ENCODE data around the gene EFNA3.

Gene EFNA3

DNA sequence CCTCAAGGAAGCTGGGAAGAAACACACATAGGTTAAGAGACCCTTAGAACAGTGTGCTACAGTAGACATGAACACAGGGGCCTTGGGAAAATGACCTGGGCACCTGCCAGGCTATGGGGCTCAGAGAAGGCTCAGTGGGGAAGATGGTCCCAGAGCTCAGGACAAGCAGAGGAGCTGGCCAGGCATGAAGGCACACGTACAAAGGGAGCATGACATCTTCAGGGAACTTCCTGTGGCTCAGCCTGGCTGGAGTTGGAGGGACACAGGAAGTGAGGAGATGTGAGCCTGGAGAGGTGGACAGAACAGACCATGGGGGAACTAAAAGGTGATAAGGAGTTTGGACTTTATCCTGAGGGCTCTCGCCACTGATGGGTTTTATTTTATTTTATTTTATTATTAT is 53.2 kb downstream of the EFNA3 start:
- no peak for DNase-seq (ENCODE audit: low read depth in 2 of 2)

DNA sequence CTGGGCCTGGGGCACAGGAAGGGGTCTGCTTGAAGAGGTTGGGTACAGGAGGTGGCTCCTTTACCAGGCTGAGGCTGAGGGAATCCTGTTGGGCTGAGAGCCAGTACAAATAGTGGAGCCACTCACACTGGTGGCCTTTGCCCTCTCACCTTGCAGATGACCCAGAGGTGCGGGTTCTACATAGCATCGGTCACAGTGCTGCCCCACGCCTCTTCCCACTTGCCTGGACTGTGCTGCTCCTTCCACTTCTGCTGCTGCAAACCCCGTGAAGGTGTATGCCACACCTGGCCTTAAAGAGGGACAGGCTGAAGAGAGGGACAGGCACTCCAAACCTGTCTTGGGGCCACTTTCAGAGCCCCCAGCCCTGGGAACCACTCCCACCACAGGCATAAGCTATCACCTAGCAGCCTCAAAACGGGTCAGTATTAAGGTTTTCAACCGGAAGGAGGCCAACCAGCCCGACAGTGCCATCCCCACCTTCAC is 55.2 kb downstream of the EFNA3 start:
- DNase-seq (ENCODE audit: low read depth in 2 of 2), result no peak

DNA sequence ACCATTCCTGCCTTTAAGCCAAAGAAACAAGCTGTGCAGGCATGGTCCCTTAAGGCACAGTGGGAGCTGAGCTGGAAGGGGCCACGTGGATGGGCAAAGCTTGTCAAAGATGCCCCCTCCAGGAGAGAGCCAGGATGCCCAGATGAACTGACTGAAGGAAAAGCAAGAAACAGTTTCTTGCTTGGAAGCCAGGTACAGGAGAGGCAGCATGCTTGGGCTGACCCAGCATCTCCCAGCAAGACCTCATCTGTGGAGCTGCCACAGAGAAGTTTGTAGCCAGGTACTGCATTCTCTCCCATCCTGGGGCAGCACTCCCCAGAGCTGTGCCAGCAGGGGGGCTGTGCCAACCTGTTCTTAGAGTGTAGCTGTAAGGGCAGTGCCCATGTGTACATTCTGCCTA is 55.7 kb downstream of the EFNA3 start:
- no peak for DNase-seq (ENCODE audit: low read depth in 2 of 2)

DNA sequence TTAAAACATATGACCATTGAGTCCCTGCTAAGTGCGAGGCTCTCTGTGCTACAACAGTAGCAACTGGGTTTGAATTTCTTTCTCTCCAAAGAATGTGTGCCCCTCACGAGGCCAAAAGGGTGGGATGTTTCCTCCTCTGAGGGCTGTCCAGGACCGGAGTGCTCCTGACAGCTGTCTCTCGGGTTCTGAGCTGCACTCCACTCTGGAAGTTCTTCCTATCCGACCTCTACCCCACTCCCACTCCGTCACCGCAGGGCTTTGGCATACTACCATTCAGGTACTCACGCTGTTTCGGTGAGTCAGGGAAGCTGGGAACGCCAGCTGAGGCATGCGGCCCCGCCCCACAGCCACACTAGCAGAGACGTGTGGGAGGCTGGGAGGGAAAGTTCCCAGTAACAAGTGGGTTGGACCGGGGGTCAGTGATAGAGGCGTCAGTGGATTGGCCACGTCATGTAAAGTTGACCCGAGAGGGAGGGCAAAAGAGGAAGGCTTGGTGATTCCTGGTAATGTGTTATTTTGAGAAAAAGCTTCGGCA is 56.3 kb downstream of the EFNA3 start:
- DNase-seq (ENCODE audit: low read depth in 2 of 2), result peak; percentile 58 to 84

DNA sequence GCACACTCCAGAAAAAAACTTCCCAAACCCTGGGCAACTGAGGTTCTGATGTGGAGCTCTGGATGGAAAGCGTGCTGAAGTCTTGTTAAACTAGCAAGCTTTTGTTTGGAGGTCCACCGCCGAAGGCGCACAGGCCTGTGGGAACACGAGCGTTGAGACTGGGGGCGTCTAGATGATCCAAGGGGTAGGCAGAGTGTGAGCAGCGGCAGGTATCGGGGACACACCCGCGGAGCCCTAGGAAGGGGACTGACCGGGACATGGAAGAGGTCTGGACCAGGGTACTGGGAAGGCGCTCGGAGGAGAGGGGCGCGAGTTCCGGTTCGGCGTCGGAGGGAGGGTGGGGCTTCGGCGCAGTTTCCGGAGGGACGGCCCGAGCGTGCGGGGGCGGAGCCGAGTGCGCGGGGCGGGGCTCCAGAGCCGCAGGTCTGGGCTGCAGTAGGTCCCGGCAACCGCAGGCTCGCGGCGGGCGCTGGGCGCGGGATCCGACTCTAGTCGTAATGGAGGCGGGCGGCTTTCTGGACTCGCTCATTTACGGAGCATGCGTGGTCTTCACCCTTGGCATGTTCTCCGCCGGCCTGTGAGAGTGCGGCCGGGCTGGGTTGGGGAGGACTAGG is 56.9 kb downstream of the EFNA3 start, which contains the start of gene SLC50A1:
Gene SLC50A1 (plus strand): TSS at position 438 of the 614 bp plus-strand sequence. CDS start 60 bp downstream, at position 498.
- DNase-seq (ENCODE audit: low read depth in 2 of 2), result peak; percentile 90 to 93

DNA sequence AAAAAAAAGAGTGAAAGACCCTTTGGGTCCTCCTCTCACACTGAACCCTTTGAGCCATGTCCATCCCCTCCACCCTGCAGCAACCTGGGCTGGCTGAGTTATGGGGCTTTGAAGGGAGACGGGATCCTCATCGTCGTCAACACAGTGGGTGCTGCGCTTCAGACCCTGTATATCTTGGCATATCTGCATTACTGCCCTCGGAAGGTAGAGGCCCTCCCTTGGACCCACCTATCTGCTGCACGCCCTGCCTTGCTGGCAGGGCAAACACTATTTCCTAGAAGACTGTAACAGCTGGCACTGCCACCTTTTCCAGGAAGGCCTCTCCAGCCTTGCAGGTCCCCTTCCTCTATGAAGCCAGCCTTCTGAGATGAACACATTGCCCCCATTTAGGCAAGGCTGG is 58.1 kb downstream of the EFNA3 start:
- no peak for DNase-seq (ENCODE audit: low read depth in 2 of 2)
